SU-DHL-6 (cell line): ENCODE results near the gene CDK4.

Experiments
- H2AFZ ChIP-seq: fragments of 200-600 bp; sonication (generic); 2 replicates; pipeline ENCODE4 v1.6.1; 2014; ENCODE audit warnings: low read depth, mild to moderate bottlenecking, moderate library complexity, mixed read lengths, antibody characterized with exemption, low read length; ENCODE audit not compliant: severe bottlenecking
- H3F3A ChIP-seq: fragments of 200-600 bp; shearing (Covaris generic); 2 replicates; pipeline ENCODE4 v1.6.0; 2016; ENCODE audit warnings: antibody characterized with exemption, mild to moderate bottlenecking; ENCODE audit not compliant: insufficient read depth
- H3K27ac ChIP-seq: fragments of 200-600 bp; sonication (generic); 2 replicates; pipeline ENCODE4 v1.5.1; 2016; ENCODE audit warnings: low read depth, mild to moderate bottlenecking, low read length, moderate library complexity, mixed read lengths
- H3K27me3 ChIP-seq: fragments of 200-600 bp; sonication (generic), shearing (Covaris generic); 2 replicates; pipeline ENCODE4 v1.6.0; 2014; ENCODE audit warnings: mild to moderate bottlenecking, low read length
- H3K36me3 ChIP-seq: fragments of 200-600 bp; sonication (generic); 2 replicates; pipeline ENCODE4 v1.6.1; 2014; ENCODE audit warnings: mild to moderate bottlenecking, low read length, mixed read lengths
- H3K4me2 ChIP-seq: fragments of 300-600, 200-600 bp; shearing (Covaris generic), sonication (generic); 2 replicates; pipeline ENCODE4 v1.6.0; 2014; ENCODE audit warnings: low read length, low read depth, mild to moderate bottlenecking; ENCODE audit not compliant: poor library complexity, severe bottlenecking
- H3K4me3 ChIP-seq: fragments of 200-600 bp; sonication (generic); 2 replicates; pipeline ENCODE4 v1.5.1; 2014; ENCODE audit warnings: antibody characterized with exemption, low read length, mild to moderate bottlenecking, mixed read lengths; ENCODE audit not compliant: insufficient read depth, poor library complexity, severe bottlenecking
- H3K79me2 ChIP-seq: fragments of 200-600 bp; sonication (generic); 2 replicates; pipeline ENCODE4 v1.6.1; 2014; ENCODE audit warnings: mild to moderate bottlenecking, low read length, moderate library complexity; ENCODE audit not compliant: insufficient read depth
- H3K9ac ChIP-seq: fragments of 200-600 bp; sonication (generic); 2 replicates; pipeline ENCODE4 v1.7.0; 2014; ENCODE audit warnings: mild to moderate bottlenecking, low read length
- H3K9me2 ChIP-seq: fragments of 200-600 bp; sonication (generic); replicated peaks from 2 replicates; pipeline ENCODE4 v1.6.1; 2014; ENCODE audit warnings: low read length; ENCODE audit not compliant: insufficient read depth
- H3K9me3 ChIP-seq: fragments of 200-600 bp; sonication (generic); 2 replicates; pipeline ENCODE4 v1.6.1; 2014; ENCODE audit warnings: low read length, mixed read lengths; ENCODE audit not compliant: insufficient read depth
- H4K20me1 ChIP-seq: fragments of 200-600 bp; sonication (generic); 2 replicates; pipeline ENCODE4 v1.6.1; 2014; ENCODE audit warnings: low read depth, mild to moderate bottlenecking, antibody characterized with exemption, low read length, moderate library complexity, mixed read lengths
- EZH2phosphoT487 ChIP-seq: fragments of 200-600 bp; sonication (generic), shearing (Covaris generic); conservative IDR thresholded peaks from 2 replicates; pipeline ENCODE4 v1.6.1; 2018; ENCODE audit warnings: mild to moderate bottlenecking, antibody characterized with exemption, low read length, moderate library complexity, mixed read lengths
- TF ChIP-seq, protein P1 (sequence below): fragments of 200-600 bp; sonication (generic); IDR thresholded peaks from one replicate; pipeline ENCODE4 v1.5.1; 2017; ENCODE audit warnings: antibody characterized with exemption, mild to moderate bottlenecking, low read length, moderate library complexity; ENCODE audit not compliant: insufficient read depth, poor library complexity, severe bottlenecking

The CDK4 gene

GRCh38 chr12:57733928-57734327 lies 18.2 kb downstream of the CDK4 start:
- no peak overlapping the region for H3K9ac ChIP-seq
- peaks cover 3% of the 10 kb centered on the region; the same call in 1 of the 2 replicates for H3K36me3 ChIP-seq
- H3K27me3 ChIP-seq: no peaks in the 10 kb centered on the region
- no peaks in the 10 kb centered on the region for H3K9me2 ChIP-seq
- no peaks in the 10 kb centered on the region for H3F3A ChIP-seq
- H2AFZ ChIP-seq: no peak overlapping the region
- TF ChIP-seq, protein P1, sequence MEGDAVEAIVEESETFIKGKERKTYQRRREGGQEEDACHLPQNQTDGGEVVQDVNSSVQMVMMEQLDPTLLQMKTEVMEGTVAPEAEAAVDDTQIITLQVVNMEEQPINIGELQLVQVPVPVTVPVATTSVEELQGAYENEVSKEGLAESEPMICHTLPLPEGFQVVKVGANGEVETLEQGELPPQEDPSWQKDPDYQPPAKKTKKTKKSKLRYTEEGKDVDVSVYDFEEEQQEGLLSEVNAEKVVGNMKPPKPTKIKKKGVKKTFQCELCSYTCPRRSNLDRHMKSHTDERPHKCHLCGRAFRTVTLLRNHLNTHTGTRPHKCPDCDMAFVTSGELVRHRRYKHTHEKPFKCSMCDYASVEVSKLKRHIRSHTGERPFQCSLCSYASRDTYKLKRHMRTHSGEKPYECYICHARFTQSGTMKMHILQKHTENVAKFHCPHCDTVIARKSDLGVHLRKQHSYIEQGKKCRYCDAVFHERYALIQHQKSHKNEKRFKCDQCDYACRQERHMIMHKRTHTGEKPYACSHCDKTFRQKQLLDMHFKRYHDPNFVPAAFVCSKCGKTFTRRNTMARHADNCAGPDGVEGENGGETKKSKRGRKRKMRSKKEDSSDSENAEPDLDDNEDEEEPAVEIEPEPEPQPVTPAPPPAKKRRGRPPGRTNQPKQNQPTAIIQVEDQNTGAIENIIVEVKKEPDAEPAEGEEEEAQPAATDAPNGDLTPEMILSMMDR: no peak
- TF ChIP-seq EZH2phosphoT487: no peak
- H3K79me2 ChIP-seq: peaks cover under 1% of the 10 kb centered on the region; the same call in 1 of the 2 replicates
- no peak overlapping the region for H3K4me2 ChIP-seq
- H3K9me3 ChIP-seq: no peaks in the 10 kb centered on the region
- H4K20me1 ChIP-seq: no peaks in the 10 kb centered on the region
- no peak overlapping the region for H3K4me3 ChIP-seq
- H3K27ac ChIP-seq: no peak overlapping the region

- Histone ChIP-seq H3K4me2 (no peak overlapping the region), H3K4me3 (no peak overlapping the region), H2AFZ (no peak overlapping the region), H3K9me3 (no peaks in the 10 kb centered on the region), H3K27me3 (no peaks in the 10 kb centered on the region), H3F3A (no peaks in the 10 kb centered on the region), H3K27ac (no peak overlapping the region), H4K20me1 (no peaks in the 10 kb centered on the region), H3K36me3 (peaks cover 3% of the 10 kb centered on the region; the same call in 1 of the 2 replicates), H3K79me2 (no peaks in the 10 kb centered on the region), H3K9ac (no peak overlapping the region), H3K9me2 (no peaks in the 10 kb centered on the region)
- TF ChIP-seq EZH2phosphoT487: no peak
- TF ChIP-seq, protein P1: no peak
Measured at GRCh38 chr12:57732726-57733593, 19.1 kb downstream of the CDK4 start.

DNA sequence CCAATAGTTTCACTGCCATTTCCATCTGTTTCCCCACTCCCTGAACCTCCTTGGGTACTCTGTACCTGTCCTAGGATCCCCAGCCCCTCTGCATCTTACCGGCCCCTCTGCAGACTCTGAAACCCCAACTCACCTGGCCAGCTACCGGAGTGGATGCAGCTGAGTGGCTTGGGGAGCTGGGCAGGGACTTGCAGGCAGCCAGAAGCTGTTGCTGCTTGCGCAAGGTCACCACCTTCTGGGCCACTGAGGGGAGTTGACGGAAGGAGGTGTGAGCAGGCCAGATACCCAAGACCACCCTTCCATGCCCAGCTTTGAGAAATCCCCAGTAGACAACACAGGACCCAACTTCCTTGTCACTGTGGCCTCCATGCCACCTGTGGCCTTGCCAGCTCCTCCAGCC lies 19.8 kb downstream of the CDK4 start:
- Histone ChIP-seq H3F3A (no peaks in the 10 kb centered on the region), H3K4me2 (no peak overlapping the region), H3K4me3 (no peak overlapping the region), H3K79me2 (no peaks in the 10 kb centered on the region), H2AFZ (no peak overlapping the region), H3K9me2 (no peaks in the 10 kb centered on the region), H3K27ac (no peak overlapping the region), H3K36me3 (peaks cover 3% of the 10 kb centered on the region; the same call in 1 of the 2 replicates), H3K9me3 (no peaks in the 10 kb centered on the region), H3K27me3 (no peaks in the 10 kb centered on the region), H3K9ac (no peak overlapping the region), H4K20me1 (no peaks in the 10 kb centered on the region)
- TF ChIP-seq, protein P1: no peak
- TF ChIP-seq EZH2phosphoT487: no peak
